Left renal pelvis (tissue), 4 donors: ENCODE data around the gene PGM5. TPM values are rescaled to one million over a fixed set of nuclear protein-coding genes. Genes with fewer than 3 reads are reported as not detected.
"Not testable (repeated sequence)": the region's sequence is repeated elsewhere in the genome, so short reads cannot be mapped to it uniquely, and the experiment has no call there.

Source experiments
- DNase-seq, 4 donors: peaks; one replicate each; pipeline ENCODE4 v3.0.0-alpha.2; 2013; ENCODE audit warnings: low read depth in 4 of 4, low spot score in 3 of 4
- polyA plus RNA-seq, 4 donors: library from polyadenylated mRNA; unstranded; fragments of 120-200 nt; gene quantifications; one replicate each; pipeline ENCODE4 v1.2.1, GENCODE V29; 2013; ENCODE audit not compliant: insufficient read length in 4 of 4

Gene PGM5
- polyA plus RNA-seq, 4 donors: 38.5 to 67.1 (median 47.8) TPM

- DNase-seq: not testable (repeated sequence)
Measured at GRCh38 chr9:68375789-68376188, 19.4 kb downstream of the PGM5 start.

GRCh38 chr9:68377723-68378122, 21.3 kb downstream of the PGM5 start:
- DNase-seq: not testable (repeated sequence)

- DNase-seq: not testable (repeated sequence)
Measured at GRCh38 chr9:68383894-68384293, 27.5 kb downstream of the PGM5 start.

- not testable (repeated sequence) for DNase-seq
Measured at GRCh38 chr9:68389558-68389957, 33.1 kb downstream of the PGM5 start.

GRCh38 chr9:68390737-68391136, 34.3 kb downstream of the PGM5 start:
- not testable (repeated sequence) for DNase-seq

GRCh38 chr9:68396411-68397094, 40.1 kb downstream of the PGM5 start:
- not testable (repeated sequence) for DNase-seq

- not testable (repeated sequence) for DNase-seq
Measured at GRCh38 chr9:68397095-68397423, 40.6 kb downstream of the PGM5 start.

GRCh38 chr9:68397796-68398195, 41.4 kb downstream of the PGM5 start:
- DNase-seq: not testable (repeated sequence)

- DNase-seq: not testable (repeated sequence)
Measured at GRCh38 chr9:68398324-68398723, 41.9 kb downstream of the PGM5 start.

GRCh38 chr9:68404421-68405185, 48.2 kb downstream of the PGM5 start:
- not testable (repeated sequence) for DNase-seq

GRCh38 chr9:68411865-68412264, 55.5 kb downstream of the PGM5 start:
- DNase-seq: not testable (repeated sequence)

GRCh38 chr9:68412754-68413153, 56.3 kb downstream of the PGM5 start:
- not testable (repeated sequence) for DNase-seq

- DNase-seq: not testable (repeated sequence)
Measured at GRCh38 chr9:68415065-68415464, 58.7 kb downstream of the PGM5 start.

GRCh38 chr9:68416936-68417564, 60.6 kb downstream of the PGM5 start:
- no peak for DNase-seq

- no peak for DNase-seq
Measured at GRCh38 chr9:68417762-68418161, 61.4 kb downstream of the PGM5 start.

GRCh38 chr9:68418259-68418845, 61.9 kb downstream of the PGM5 start:
- no peak for DNase-seq

- DNase-seq: no peak
Measured at GRCh38 chr9:68419901-68420300, 63.5 kb downstream of the PGM5 start.

GRCh38 chr9:68426755-68427154, 70.3 kb downstream of the PGM5 start:
- no peak for DNase-seq

- no peak for DNase-seq
Measured at GRCh38 chr9:68427216-68427977, 71.0 kb downstream of the PGM5 start.

- DNase-seq: no peak
Measured at GRCh38 chr9:68428481-68428880, 72.1 kb downstream of the PGM5 start.
